ENCODE data around the gene TNFRSF25. TPM values are rescaled to one million over a fixed set of nuclear protein-coding genes. Genes with fewer than 3 reads are reported as not detected.
"Not testable (repeated sequence)": the region's sequence is repeated elsewhere in the genome, so short reads cannot be mapped to it uniquely, and the experiment has no call there.

TNFRSF25 gene
- total RNA-seq, 1 experiment from 2014 or later: 0.12 TPM

DNA sequence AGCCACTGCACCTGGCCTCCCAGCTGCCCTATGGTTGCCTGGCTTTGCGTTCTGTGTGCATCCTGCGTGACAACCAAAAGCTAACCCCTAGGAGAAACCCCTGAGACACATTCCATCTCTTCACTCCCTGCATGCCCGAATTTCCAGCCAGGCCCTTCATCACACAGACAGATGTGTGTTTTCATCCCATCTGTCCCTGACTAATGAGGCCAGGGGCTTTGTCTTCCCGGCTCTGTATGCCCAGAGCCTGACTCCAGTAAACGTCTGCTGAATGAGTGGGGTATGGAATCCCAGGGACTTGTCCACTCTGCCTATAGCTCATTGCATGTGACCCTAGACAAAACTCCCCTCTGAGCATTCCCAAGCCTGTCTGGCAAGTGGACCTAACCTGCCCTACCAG lies 31.8 kb downstream of the TNFRSF25 start:
- no peak for DNase-seq (ENCODE audit: low read depth)

DNA sequence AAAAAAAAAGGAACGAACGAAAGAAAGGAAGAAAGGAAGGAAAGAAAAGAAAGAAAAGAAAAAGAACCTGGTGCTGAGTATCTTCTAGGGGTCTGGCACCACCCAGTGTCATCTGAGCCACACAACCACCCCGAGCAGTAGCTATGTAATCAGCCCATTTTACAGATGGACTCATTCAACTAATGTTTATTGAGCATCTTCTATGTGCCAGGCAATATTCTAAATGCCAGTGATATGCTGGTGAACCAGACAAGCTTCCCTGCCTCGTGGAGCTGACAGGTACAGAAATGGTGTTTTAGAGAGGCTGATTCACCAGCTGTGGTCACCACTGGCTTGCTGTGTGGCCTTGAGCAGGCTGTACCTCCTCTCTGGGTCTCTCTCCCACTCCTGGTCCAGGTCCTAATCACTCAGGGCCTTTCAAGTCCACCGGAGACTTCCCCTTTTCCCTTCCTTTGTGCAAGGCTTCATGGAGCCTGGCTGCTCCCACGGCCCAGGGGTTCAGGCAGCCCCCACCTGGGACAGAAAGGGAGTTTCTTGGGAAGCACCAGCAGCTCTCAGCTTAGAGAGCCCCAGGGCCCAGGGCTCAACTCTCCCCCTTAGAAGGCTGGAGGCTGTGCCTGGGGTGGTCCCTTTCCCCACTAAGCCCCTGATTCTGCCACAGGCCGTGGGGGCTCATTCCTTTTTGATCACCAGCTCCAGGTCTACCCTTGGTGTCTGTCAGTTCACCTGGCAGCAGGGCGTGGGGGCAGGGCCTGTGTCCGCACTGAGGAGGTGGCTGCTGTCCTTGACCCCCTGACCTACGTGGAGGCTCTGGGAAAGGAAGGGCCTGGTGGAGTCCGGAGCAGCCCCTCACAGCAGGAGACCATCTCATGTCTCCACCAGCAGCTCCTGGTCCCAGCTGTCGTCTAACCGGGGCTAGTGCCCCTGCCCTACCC lies 34.1 kb downstream of the TNFRSF25 start:
- DNase-seq (ENCODE audit: low read depth): not testable (repeated sequence)

DNA sequence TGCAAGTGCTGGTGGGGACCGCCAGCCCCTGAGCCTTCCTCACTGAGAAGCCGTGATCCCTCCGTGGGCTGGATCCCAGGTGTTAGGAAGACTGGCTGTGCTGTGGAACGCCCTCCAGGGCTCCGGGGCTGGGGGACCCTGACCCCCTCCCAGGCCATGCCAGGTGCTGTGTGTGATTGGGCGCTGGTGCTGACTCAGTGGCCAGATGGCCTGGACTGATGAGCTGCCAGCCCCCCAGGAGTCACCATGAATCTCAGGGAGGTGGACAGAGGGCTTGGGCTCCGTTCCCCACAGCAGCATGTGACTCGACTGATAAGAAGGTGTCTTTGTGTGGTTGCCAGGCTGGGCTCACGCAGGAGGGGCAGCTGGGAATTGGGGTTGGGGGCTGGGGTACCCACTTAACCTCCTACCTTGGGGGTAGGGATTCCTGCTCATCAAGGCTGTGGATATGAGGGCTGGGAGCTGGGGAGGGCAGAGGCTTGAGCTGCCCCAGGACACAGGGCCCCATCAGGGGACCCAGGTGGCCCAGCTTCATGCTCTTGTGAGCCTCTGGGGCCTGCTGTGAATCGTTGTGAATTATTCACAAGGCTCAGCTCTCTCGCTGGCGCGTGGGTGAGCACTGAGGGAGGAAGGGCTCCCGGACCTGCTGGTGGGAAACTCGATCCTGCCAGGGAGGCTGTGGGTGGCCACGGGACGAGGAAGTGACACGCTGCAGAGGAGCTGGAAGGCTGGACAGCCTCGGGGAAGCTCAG lies 36.1 kb downstream of the TNFRSF25 start:
- not testable (repeated sequence) for DNase-seq (ENCODE audit: low read depth)

DNA sequence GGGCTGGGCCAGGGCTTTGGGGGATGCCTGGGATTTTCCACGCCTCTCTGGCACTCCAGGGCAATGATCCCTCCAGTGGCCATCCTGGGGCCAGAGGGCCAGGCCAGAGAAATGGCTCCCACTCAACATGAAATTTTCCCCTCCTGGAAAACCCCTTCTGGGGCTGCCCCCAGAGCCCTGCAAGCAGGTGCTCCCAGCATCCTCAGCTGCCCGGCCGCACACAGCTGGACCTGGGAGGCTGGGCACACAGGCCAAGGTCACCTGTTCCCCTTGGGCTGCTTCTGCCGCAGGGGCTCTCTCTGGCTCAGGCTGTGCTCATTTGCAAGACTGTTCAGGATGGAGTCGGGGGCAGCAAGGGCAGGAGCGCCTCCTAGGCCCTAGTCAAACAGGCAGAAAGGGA lies 37.5 kb downstream of the TNFRSF25 start:
- not testable (repeated sequence) for DNase-seq (ENCODE audit: low read depth)

DNA sequence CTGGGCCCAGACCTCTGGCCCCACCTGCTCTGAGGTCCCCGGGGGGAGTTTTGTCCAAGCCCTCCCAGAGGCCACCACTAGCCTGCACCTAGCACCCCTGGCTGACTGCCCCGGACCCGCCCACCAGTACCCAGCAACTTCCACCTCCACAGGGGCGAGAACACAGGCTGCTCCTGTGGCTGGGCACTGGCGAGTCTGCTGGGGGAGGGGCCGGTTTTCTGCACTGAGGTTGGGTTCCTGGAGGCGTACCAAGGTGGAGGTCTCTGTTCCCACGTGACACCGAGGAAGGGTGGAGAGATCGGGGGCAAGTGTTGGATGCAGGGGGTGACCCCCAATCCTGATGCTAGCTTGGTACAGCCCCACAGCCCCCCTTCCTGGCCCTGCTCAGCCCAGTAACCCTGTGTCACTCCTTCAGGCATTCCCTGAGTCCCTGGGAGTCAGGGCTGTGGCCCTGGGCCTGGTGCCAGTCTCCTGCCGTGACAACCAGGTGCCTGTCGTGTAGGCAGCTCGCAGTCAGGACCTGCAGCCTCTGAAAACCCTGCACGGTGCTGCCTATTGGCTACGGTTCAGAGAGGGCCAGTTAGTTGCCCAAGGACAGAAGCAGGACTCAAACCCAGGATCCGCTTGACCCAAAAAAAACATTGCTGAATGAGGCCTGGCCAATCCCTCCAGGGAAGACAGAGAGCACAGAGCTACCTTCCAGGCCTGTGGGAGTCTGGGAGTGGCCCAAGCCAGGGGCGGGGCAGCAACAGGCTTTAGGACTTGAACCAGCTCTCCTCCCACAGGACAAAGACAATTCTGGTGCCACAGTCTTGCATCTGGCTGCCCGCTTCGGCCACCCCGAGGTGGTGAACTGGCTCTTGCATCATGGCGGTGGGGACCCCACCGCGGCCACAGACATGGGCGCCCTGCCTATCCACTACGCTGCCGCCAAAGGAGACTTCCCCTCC lies 38.3 kb downstream of the TNFRSF25 start:
- DNase-seq (ENCODE audit: low read depth): no peak

DNA sequence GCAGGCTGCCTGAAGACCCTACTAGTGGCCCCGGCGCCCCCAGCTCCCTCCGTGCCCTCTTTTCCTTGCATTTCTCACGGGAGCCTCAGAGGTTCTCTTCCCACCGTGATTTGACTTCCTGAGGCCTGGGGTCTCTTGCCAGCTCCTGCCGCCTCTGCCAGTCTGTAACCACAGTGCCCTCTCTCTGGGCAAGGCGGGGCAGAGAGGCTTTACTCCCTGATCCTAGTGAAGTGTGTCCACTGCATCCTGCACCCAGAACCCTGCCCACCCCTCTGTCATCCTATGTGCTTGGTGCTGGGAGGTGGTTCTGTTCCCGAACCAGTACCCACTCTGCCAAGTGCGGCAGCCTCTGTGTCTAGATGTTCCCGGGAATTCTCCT lies 39.0 kb downstream of the TNFRSF25 start:
- no peak for DNase-seq (ENCODE audit: low read depth)

DNA sequence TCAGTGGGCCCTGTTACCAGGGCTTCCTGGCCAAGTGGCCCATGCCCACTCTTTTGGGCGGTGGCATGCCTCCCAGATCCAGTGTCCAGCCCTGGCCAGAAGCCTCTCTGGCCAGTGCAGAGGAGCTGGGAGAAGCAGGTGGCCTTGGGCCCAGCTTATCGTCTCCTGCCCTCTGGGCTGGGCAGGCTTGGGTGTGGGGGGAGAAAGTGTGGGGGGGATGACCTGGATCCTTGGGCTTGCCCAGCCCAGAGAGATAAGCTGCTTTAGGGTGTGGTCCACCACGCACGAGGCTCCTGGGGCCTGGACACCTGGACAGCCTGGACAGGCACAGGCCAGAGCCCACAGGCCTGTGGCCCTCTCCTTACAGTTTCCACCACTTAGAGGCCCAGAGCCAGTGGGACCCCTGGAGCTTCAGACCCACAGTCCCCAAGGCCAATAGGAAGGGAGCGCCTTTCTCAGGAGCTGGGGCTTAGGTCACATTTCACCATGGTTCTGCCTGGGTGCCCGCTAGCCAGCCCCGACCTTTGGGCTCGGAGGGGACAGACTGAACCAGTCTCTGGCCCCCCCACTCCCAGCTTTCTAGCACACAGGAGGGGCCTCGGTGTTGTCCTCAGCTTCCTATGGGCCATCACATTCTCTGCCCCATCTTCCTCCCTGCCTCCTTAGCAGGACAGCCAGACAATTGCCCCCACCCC lies 39.5 kb downstream of the TNFRSF25 start:
- DNase-seq (ENCODE audit: low read depth): no peak

DNA sequence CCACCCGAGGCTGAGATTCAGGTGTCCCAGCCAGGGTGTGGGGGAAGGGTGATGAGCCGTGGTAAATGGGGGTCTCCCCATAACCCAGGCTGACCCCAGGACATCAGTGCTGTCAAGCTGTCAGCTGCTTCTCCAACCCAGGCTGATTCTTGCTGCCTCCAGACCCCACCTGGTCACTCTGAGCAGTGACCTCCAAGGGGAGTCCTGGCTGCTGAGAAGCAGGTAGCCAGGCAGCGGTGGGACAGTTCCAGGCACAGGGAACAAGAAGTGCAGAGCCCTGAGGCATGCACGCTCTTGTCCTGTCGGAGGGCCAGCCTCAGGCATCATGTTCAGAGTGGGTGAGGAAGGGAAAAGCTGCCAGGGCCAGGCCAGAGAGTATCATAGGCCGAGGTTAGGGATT lies 40.3 kb downstream of the TNFRSF25 start:
- DNase-seq (ENCODE audit: low read depth): no peak

DNA sequence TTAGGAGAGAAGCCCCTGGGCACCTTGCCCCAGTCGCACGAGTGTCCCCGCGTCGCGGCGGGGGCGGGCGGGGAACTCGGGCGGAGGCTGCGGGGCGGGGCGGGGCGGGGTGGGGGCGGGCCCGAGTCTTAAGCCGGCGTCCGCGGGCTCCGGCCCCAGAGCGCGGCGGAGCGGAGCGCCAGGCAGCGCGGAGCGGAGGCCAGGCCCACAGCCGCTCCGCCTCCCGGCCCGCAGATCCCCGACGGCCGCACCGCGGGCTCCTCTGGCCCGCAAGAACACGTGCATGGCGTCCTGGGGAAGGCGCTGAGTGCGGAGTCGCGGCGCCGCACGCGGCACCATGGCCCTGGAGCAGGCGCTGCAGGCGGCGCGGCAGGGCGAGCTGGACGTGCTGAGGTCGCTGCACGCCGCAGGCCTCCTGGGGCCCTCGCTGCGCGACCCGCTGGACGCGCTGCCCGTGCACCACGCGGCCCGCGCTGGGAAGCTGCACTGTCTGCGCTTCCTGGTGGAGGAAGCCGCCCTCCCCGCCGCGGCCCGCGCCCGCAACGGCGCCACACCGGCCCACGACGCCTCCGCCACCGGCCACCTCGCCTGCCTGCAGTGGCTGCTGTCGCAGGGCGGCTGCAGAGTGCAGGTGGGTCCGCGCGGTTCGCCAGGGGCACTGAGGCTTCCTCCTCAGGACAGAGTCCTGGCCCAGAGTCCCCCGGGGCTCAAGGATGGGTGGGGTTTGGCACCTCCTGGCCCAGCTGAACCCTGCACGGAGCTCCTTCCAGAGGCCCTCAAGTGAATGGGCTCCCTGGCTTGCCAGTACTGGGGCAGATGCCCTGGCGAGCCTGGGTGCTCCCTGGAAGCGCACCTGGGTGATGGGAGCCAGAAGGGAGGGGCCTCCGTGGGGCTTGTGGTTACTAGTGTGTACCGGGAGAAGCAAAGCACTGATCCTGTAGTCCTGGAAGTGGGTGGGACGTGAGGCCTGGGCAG lies 41.1 kb downstream of the TNFRSF25 start, which contains the start of gene ESPN:
ESPN (plus strand) TSS at position 158 of the 975 bp plus-strand sequence; CDS start at position 338, 180 bp downstream.
- DNase-seq (ENCODE audit: low read depth): no peak

DNA sequence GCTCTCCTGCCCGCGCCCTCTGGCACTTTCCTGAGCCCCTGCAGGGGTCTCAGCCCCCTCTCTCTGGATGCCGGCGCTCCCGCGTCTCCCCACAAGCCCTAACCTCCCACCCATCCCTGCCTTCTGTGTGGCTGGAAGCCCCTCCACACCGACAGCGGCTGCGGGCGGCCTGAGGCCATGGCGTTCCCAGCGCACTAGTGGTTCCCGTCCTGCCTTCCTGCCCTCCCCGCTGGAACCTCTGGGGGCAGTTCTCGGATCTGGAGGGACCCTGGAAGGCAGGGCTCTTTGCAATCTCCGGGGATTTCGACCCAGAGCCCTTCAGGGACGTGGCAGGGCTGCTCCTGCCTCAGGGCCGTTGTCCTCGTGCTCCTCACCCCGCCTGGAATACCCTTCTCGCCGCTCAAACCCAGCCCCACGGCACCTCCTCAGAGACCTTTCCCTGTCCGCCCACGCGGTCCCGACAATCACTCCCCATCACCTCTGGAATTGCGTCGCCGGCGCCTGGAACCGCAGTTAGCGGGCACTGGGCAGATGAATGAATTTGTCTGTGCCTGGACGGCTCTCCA lies 41.9 kb downstream of the TNFRSF25 start:
- no peak for DNase-seq (ENCODE audit: low read depth)

DNA sequence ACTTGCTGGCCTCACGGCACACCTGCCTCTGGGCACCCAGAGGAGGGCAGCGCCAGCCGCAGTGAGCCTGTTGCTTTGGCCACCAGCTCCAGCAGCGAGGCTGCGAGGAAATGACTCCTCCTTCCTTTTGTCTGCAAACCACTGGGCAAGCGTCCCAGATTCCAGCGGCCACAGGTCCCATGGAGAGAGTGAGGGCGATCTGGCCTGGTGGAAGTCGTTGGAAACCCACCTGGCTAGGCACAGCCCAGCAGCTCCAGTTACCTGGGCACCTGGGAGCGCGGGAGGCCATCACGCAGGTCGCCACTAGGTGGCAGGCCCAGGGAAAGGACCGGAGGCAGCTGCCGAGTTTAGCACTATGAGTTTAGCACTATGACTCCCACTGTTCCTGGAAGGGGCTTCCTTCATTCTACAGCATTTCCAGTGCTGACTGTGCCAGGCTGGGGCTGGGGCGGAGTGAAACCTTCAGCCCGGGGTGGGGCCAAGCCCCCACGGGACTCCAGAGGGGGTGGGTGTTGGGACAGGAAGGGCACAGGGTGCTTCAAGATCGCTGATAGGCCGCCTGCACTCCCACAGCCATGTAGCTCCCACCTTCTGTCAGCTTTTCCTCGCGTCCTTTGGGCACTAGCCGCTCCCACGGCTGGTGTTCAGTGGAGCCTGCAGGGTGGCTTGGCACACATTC lies 42.5 kb downstream of the TNFRSF25 start:
- peak; percentile 75 for DNase-seq (ENCODE audit: low read depth)

DNA sequence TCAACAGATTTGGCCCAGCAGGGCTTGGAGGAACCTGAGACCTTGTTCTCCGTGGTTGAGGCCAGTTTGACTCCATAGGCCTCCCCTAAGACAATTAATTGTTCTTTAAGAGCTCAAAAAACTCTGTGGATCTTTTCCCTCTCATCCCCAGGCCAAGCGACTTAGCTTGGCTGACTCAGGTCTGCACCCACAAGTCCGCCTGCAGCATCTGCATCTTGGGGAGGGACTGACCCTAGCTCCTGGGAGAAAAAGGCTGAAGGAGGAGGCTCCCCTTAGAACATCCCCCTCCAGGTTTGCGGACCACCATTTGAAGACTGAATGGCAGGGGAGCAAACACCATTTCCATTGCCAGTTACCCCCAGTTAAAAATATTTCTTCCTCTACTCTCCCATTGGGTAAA lies 44.7 kb downstream of the TNFRSF25 start:
- DNase-seq (ENCODE audit: low read depth): no peak

DNA sequence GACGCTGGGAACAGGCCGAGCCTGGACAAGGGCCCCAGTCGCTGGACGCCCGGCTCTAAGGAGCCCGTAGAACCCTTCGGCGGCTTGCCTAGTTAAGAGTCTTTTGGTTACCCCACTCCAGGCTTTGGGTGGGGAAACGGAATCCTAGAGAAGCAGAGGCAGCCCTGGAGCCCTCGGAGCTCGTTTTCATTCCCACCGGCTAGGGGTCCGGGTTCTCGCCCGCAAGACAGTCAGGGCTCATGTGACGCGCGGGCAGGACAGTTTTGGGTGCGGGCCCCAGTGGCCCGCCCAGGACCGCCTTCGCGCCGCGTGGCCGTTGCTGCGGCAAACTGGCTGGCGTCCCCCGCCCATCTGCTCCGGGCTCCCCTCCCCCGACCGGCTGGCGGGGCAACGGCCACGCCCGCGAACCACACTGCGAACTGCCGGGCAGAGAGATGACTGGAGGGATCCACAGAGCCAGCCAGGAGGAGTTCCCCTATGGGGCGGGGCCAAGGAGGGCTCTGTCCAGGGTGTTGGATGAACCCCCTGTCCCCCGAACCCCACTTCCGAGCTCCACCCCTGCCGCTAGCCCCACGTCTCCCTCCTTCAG lies 45.4 kb downstream of the TNFRSF25 start:
- DNase-seq (ENCODE audit: low read depth): no peak

DNA sequence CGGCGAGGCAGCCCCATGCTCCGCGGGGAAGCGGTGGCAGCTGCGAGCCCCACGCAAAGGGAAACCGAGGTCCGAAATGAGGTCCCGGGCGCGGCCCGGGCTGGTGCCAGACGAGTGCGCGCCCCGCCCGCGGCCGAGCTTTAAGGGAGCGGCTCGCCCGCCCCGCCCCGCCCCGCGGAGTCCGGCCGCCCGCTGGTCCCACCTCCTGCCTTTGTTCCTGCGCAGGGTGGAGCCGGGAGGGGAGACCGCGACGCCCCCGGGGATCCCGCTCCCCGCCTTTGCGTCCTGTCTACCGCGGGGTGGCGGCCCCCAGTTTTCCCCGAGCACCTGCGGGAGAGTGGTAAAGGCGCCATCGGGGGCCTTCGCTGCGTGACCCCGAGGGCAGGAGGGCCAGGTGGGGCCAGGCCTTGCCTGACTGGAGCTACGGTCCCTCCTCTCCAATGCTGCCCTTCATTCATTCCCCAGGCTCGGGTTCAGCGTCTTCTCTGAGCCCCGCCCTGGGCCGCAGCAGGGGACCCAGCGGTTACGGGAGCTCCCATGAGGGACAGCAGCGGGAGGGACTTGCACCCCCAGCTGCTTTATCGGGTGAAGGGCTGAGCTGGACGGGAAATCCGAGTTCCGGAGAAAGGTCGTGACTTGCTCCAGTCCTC lies 46.0 kb downstream of the TNFRSF25 start, which contains the start of gene HES2:
HES2 (minus strand) TSS at position 116 of the 650 bp plus-strand sequence; CDS start at position 17, 99 bp downstream.
- DNase-seq (ENCODE audit: low read depth): no peak

DNA sequence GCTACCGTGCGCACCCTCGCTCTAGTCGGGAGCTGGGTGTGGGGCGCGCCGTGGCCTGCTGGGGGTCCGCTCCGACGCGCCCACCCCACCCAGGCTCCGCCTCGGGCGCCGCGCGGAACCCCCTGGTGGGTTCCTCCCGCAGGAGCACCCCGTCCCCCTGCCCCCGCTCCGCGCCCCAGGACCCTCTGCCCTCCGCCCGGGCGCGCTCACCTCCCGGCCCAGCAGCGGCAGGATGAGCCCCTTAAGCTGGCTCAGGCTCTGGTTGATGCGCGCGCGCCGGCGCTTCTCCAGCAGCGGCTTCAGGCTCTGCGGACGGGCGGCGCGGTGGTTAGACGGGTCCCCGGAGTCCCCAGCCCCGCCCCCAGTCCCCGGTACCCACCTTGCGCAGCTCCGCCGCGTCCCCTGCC lies 46.6 kb downstream of the TNFRSF25 start:
- DNase-seq (ENCODE audit: low read depth): no peak

DNA sequence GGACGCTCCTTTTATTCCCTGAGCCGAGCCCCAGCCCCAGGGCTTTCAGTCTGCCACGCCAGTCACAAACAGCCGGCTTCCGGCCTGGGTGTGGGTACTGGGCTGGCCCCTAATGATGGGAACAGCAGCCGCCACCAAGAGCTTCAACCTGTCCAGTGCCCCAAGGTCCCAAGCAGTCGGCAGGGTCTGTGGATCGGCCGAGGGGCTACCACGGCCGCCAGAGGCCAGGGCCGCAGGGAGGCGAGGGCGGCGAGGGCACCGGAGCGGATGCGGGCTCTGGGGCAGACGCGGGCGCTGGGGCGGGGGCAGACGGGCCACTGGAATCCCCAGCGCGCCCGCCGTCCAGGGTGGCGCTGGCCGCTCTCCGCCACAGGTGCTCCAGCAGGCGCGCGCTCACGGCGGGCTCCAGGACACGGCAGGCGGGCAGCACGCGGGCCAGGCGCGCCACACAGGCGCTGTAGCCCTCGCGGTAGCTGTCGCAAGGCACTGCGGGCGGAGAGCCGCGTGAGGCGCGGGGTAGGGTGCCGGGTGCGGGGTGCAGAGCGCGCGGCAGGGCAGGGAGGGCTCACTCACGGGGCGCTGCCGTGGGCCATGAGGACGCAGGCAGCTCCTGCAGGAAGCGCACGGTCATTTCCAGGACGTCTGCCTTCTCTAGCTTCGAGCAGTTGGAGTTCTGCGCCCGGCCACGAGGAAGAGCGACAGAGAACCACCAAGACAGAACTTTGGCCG lies 47.1 kb downstream of the TNFRSF25 start:
- no peak for DNase-seq (ENCODE audit: low read depth)
